ENCODE data around the gene TMEM52B.

DNA sequence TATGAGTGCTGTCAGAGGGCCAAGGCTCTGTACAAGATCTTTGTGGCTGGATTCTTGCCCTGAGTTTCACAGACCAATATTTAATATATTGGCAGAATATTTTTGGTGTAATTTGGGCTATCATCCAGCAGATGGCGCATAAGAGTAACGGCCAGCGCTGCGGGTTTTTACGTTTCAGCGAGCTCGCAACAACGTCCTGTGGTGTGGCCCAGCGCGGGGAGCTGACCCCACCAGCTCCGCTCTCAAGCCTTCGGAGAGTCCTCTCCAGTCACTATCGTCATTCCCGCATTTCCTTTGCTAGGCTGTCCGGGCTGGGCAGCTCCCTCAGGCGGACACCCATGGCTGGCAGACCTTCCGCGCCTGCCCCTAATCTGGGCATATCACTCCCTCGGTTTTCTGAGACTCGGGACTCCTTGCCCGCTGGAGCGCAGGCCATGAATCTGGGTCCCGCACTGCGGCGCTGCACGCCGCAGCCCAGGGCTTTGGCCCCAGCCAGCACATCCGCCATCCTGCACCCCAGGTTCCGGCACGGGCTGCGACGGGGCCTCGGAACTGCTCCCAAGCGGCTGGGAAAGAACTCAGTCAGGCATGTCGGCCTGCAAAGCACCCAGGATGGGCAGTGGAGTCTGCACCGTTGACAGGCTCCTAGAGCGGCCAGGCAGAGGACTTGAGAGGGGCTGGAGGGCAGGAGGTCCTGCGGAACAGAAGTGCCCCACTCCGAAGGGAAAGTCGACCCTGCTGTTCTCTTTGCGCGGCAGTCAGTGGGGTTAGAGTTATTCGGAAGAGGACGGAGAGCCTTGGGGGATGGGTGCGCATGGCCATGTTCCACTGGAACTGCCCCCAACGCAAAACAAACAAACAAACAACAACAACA, 25.3 kb upstream of the TMEM52B start:
- TF ChIP-seq, protein P1, sequence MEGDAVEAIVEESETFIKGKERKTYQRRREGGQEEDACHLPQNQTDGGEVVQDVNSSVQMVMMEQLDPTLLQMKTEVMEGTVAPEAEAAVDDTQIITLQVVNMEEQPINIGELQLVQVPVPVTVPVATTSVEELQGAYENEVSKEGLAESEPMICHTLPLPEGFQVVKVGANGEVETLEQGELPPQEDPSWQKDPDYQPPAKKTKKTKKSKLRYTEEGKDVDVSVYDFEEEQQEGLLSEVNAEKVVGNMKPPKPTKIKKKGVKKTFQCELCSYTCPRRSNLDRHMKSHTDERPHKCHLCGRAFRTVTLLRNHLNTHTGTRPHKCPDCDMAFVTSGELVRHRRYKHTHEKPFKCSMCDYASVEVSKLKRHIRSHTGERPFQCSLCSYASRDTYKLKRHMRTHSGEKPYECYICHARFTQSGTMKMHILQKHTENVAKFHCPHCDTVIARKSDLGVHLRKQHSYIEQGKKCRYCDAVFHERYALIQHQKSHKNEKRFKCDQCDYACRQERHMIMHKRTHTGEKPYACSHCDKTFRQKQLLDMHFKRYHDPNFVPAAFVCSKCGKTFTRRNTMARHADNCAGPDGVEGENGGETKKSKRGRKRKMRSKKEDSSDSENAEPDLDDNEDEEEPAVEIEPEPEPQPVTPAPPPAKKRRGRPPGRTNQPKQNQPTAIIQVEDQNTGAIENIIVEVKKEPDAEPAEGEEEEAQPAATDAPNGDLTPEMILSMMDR (IDR thresholded peaks at IDR 0.05), result peak; percentile 85
- TF ChIP-seq SIN3A (IDR thresholded peaks at IDR 0.05; ENCODE audit: borderline replicate concordance, insufficient read depth, low read depth, low read length) (no peak), TCF7L2 (IDR thresholded peaks at IDR 0.05; ENCODE audit: low read depth, low read length) (no peak)
- TF ChIP-seq, protein P2, sequence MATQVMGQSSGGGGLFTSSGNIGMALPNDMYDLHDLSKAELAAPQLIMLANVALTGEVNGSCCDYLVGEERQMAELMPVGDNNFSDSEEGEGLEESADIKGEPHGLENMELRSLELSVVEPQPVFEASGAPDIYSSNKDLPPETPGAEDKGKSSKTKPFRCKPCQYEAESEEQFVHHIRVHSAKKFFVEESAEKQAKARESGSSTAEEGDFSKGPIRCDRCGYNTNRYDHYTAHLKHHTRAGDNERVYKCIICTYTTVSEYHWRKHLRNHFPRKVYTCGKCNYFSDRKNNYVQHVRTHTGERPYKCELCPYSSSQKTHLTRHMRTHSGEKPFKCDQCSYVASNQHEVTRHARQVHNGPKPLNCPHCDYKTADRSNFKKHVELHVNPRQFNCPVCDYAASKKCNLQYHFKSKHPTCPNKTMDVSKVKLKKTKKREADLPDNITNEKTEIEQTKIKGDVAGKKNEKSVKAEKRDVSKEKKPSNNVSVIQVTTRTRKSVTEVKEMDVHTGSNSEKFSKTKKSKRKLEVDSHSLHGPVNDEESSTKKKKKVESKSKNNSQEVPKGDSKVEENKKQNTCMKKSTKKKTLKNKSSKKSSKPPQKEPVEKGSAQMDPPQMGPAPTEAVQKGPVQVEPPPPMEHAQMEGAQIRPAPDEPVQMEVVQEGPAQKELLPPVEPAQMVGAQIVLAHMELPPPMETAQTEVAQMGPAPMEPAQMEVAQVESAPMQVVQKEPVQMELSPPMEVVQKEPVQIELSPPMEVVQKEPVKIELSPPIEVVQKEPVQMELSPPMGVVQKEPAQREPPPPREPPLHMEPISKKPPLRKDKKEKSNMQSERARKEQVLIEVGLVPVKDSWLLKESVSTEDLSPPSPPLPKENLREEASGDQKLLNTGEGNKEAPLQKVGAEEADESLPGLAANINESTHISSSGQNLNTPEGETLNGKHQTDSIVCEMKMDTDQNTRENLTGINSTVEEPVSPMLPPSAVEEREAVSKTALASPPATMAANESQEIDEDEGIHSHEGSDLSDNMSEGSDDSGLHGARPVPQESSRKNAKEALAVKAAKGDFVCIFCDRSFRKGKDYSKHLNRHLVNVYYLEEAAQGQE (IDR thresholded peaks at IDR 0.05; ENCODE audit: insufficient read depth in 1 of 2, low read depth in 2 of 2, low read length in 1 of 2), result no peak
